Measurements from ENCODE around the gene AGBL4. TPM values are rescaled to one million over a fixed set of nuclear protein-coding genes. Genes with fewer than 3 reads are reported as not detected.

AGBL4 gene
- total RNA-seq, 1 donor from 2014 or later: not detected

DNA sequence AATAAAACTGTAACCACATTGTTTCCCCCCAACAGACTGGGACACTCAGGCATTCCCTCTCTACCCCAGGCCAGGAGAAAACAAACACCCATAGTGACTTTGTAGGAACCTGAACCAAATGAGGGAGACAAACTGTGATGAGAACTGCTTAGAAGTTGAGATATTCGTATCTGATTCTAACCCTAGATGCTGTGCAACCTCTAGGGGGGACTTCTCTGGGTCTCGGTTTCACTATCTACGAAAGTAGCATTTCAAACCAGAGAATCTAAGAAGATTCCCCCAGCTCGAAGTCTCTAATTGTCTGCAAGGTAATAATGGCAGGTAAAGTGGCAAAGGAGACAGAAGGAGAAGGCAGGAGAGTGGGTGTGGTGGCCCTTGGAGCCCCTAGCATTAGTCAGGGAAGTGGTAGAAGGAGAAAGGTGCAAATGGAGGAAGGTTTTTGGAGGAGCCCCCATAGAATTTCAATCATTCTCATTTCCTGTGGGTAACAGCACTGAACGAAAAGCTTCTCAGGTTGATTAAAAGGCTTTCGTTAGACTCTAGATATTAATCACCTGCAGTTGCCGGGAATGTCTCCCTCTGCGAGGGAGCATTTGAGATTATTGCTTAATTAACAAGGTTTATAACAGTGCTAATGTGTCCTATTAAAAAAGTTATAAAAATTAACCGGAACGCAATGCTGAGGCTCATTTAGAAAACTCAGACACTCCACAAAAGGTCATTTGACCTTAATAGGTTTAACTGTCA, 1293.4 kb downstream of the AGBL4 start:
- Histone ChIP-seq H3K36me3 (peaks cover 35 to 62% of the 10 kb centered on the region in 2 donors), H3K4me3 (no peak overlapping the region), H3K9me3 (no peaks in the 10 kb centered on the region), H3K27ac (no peak overlapping the region), H3K4me1 (no peaks in the 10 kb centered on the region), H3K27me3 (no peaks in the 10 kb centered on the region)
- no peak for TF ChIP-seq CTCF (IDR thresholded peaks at IDR 0.05)
- intact Hi-C loops (cut with DNase I): no loop called here
- no peak for DNase-seq (ENCODE audit: low spot score in 2 of 2)

DNA sequence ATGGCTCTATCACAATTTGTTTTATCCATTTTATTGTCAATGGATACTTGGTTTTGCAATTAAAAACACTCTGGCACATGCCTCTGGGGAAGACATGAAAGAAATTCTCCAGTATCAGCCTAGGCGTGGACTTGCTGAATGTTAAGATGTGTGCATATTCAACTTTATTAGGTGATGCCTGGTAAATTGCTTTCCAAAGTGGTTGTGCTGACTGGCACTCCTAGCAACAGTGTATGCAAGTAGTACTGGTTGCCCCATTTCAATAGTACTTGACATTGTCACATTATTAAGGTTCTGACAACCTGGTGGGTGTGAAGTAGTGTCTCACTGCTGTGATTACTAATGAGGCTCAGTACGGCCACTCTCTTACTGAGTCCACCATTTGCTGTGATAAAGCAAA, 1295.2 kb downstream of the AGBL4 start:
- intact Hi-C loops (cut with DNase I): no loop called here
- TF ChIP-seq CTCF (IDR thresholded peaks at IDR 0.05): no peak
- Histone ChIP-seq H3K9me3 (no peaks in the 10 kb centered on the region), H3K27me3 (no peaks in the 10 kb centered on the region), H3K36me3 (peaks cover 17 to 47% of the 10 kb centered on the region in 2 donors), H3K4me1 (no peaks in the 10 kb centered on the region), H3K4me3 (no peak overlapping the region), H3K27ac (no peak overlapping the region)
- no peak for DNase-seq (ENCODE audit: low spot score in 2 of 2)

DNA sequence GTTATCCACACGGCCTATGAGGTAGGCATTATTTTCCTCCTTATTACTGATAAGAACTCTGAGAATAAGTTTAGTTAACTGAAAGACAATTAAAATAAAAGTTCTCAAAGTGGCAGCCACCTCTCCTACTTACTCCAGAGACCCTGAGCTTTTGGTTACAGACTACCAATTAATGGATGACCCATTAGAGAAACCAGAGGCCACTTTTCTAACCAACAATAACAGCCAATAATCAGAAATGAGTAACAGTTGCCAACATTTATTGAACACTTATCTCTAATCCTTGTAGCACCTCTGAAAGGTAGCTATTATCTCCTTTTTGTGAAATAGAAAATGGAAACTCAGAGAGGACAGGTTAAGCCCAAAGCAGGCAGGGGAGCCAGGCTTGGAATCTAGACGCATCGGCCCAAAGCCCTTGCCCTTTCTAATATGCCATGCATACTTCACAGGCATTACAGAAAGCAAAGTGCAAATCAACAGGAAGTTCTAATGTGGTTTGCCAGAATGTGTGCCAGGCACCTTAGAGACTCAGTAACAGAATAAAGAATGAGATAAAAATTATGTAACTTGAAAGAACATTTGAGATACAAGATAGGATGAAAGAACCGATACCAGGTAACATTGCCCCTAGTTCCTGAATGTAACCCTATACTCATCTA, 1297.1 kb downstream of the AGBL4 start:
- H3K4me3 ChIP-seq: no peak overlapping the region
- no peak for DNase-seq (ENCODE audit: low spot score in 2 of 2)
- no peaks in the 10 kb centered on the region for H3K27me3 ChIP-seq
- H3K9me3 ChIP-seq: no peaks in the 10 kb centered on the region
- no peaks in the 10 kb centered on the region for H3K4me1 ChIP-seq
- no peak overlapping the region for H3K27ac ChIP-seq
- no peak for TF ChIP-seq CTCF (IDR thresholded peaks at IDR 0.05)
- peaks cover 5 to 29% of the 10 kb centered on the region in 2 donors for H3K36me3 ChIP-seq
- intact Hi-C loops (cut with DNase I): no loop called here

- intact Hi-C loops (cut with DNase I): no loop called here
- Histone ChIP-seq H3K36me3 (peaks cover 5 to 25% of the 10 kb centered on the region in 2 donors), H3K27ac (no peak overlapping the region), H3K9me3 (no peaks in the 10 kb centered on the region), H3K27me3 (no peaks in the 10 kb centered on the region), H3K4me1 (no peaks in the 10 kb centered on the region), H3K4me3 (no peak overlapping the region)
- no peak for TF ChIP-seq CTCF (IDR thresholded peaks at IDR 0.05)
- no peak for DNase-seq (ENCODE audit: low spot score in 2 of 2)
Observed at GRCh38 chr1:48726139-48726538, 1297.6 kb downstream of the AGBL4 start.

GRCh38 chr1:48725341-48726046, 1298.3 kb downstream of the AGBL4 start:
- H3K36me3 ChIP-seq: peaks cover 5 to 22% of the 10 kb centered on the region in 2 donors
- intact Hi-C loops (cut with DNase I): no loop called here
- no peak for TF ChIP-seq CTCF (IDR thresholded peaks at IDR 0.05)
- no peaks in the 10 kb centered on the region for H3K4me1 ChIP-seq
- no peaks in the 10 kb centered on the region for H3K27me3 ChIP-seq
- H3K4me3 ChIP-seq: no peak overlapping the region
- no peak for DNase-seq (ENCODE audit: low spot score in 2 of 2)
- no peak overlapping the region for H3K27ac ChIP-seq
- H3K9me3 ChIP-seq: no peaks in the 10 kb centered on the region
